OCI-LY1 (cell line): ENCODE data around the gene EEFSEC.

Source experiments
- CTCF ChIP-seq: fragments of 200-600 bp; sonication (generic), shearing (Covaris generic); IDR thresholded peaks from 2 replicates; pipeline ENCODE4 v1.5.1; 2017; ENCODE audit warnings: mild to moderate bottlenecking, antibody characterized with exemption, low read length, moderate library complexity, mixed read lengths
- EZH2 ChIP-seq: fragments of 200-600 bp; sonication (generic), shearing (Covaris generic); IDR thresholded peaks from 2 replicates; pipeline ENCODE4 v1.8.0; 2017; ENCODE audit warnings: borderline replicate concordance, mixed run types, mild to moderate bottlenecking, antibody characterized with exemption, low read length, moderate library complexity, mixed read lengths

- TF ChIP-seq EZH2 (no peak), CTCF (no peak)
Observed at GRCh38 chr3:128351546-128351945, 198.3 kb downstream of the EEFSEC start.
